Lower lobe of right lung (tissue), 2 donors: Measurements from ENCODE around the gene BPIFB4. TPM values are rescaled to one million over a fixed set of nuclear protein-coding genes. Genes with fewer than 3 reads are reported as not detected.

Source experiments
- ATAC-seq, 2 donors: fragments of 200-7000 bp; cut with Tn5 transposase; one replicate each; pipeline ENCODE4 v1.9.1; 2020 to 2022; ENCODE audit warnings: mild to moderate bottlenecking in 2 of 2, moderate library complexity in 2 of 2
- DNase-seq: peaks from one replicate; pipeline ENCODE4 v3.0.0-alpha.2; 2020
- H3K27ac ChIP-seq: fragments of 200-600 bp; one replicate; pipeline ENCODE4 v1.8.0; 2022
- H3K27me3 ChIP-seq: fragments of 200-600 bp; one replicate; pipeline ENCODE4 v1.8.0; 2022; ENCODE audit warnings: low read depth
- H3K36me3 ChIP-seq: fragments of 200-600 bp; one replicate; pipeline ENCODE4 v1.8.0; 2022; ENCODE audit warnings: mild to moderate bottlenecking
- H3K4me1 ChIP-seq: fragments of 200-600 bp; one replicate; pipeline ENCODE4 v1.8.0; 2022
- H3K4me3 ChIP-seq: fragments of 200-600 bp; one replicate; pipeline ENCODE4 v1.8.0; 2022; ENCODE audit warnings: mild to moderate bottlenecking
- H3K9me3 ChIP-seq: fragments of 200-600 bp; one replicate; pipeline ENCODE4 v1.8.0; 2022
- CTCF ChIP-seq: fragments of 200-600 bp; IDR thresholded peaks from one replicate; pipeline ENCODE4 v1.8.0; 2022; ENCODE audit warnings: antibody characterized with exemption, mild to moderate bottlenecking
- intact Hi-C: fragments of 100-400 bp; cut with DNase I; formaldehyde crosslinking; loops from one replicate; pipeline ENCODE4 v1.11.0; 2022
- total RNA-seq: library from RNA; stranded (reverse); fragmentation: NEBNext Ultra II Directional; extraction: Animal tissue kit (Norgen Biotek cat#: 25700); gene quantifications from one replicate; pipeline ENCODE4 v1.2.1, GENCODE V29; 2021
- donor health status: DM: no; HTN: yes; CAD: no; lungs with severe emphysema.

The BPIFB4 gene
- total RNA-seq, 1 donor from 2014 or later = not detected

GRCh38 chr20:33053291-33054106, 25.9 kb upstream of the BPIFB4 start, which contains the start of gene BPIFB3:
Gene BPIFB3 (plus strand): TSS chr20:33053903. CDS start chr20:33055436, 1,533 bp downstream.
- H3K27ac ChIP-seq = no peak within 1 kb of the TSS
- no peaks in the 10 kb centered on the region for H3K4me1 ChIP-seq
- TF ChIP-seq CTCF = no peak
- H3K36me3 ChIP-seq = no peaks in the 10 kb centered on the region
- no peaks in the 10 kb centered on the region for H3K9me3 ChIP-seq
- no peak for ATAC-seq
- DNase-seq = no peak
- H3K4me3 ChIP-seq = no peak within 1 kb of the TSS
- intact Hi-C loops = no loop called here
- no peaks in the 10 kb centered on the region for H3K27me3 ChIP-seq

DNA sequence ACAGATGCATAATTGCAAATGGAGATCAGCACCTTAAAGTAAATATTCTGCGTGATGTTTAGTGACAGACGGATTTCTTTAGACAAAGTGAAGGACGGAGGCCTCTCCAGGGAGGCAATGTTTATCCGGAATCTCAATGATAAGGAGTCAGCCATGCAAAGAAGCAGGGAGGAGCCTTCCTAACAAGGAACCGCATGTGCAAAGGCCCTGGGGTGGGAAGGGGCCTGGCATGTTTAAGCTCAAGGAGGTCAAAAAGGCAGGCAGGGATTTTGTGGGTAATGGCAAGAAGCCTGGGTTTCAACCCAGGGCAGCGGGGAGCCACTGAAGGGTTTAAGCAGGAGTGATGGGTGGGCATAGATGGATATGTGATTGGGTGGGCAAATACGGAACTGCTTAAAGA, 25.1 kb upstream of the BPIFB4 start:
- Histone ChIP-seq H3K36me3 (no peaks in the 10 kb centered on the region), H3K4me1 (no peaks in the 10 kb centered on the region), H3K27ac (no peak overlapping the region), H3K4me3 (no peak overlapping the region), H3K27me3 (no peaks in the 10 kb centered on the region), H3K9me3 (no peaks in the 10 kb centered on the region)
- ATAC-seq (no peak), DNase-seq (no peak)
- intact Hi-C loops = no loop called here
- no peak for TF ChIP-seq CTCF

DNA sequence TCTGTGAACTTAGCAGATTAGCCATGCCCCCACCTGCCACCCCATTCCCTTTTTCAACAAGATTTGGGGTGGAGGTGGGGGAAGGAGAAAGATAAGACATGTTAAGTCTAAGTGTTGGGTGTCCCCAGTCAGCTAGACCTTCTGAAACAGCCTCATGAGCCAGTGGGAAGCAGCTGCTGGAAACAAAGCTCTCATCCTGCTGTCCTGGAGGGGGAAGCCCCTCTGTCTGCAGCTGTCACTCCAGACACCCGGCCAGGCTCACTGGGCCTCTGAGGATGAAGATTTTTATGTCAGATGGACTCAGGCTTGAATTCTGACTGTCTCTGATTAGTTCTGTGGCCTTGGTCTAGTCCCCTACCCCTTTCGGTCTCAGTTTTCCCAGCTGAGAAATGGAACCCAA, 24.7 kb upstream of the BPIFB4 start:
- TF ChIP-seq CTCF = no peak
- no peak for DNase-seq
- intact Hi-C loops = no loop called here
- no peak overlapping the region for H3K27ac ChIP-seq
- no peaks in the 10 kb centered on the region for H3K27me3 ChIP-seq
- H3K4me1 ChIP-seq = no peaks in the 10 kb centered on the region
- H3K36me3 ChIP-seq = no peaks in the 10 kb centered on the region
- H3K9me3 ChIP-seq = no peaks in the 10 kb centered on the region
- no peak for ATAC-seq
- no peak overlapping the region for H3K4me3 ChIP-seq

DNA sequence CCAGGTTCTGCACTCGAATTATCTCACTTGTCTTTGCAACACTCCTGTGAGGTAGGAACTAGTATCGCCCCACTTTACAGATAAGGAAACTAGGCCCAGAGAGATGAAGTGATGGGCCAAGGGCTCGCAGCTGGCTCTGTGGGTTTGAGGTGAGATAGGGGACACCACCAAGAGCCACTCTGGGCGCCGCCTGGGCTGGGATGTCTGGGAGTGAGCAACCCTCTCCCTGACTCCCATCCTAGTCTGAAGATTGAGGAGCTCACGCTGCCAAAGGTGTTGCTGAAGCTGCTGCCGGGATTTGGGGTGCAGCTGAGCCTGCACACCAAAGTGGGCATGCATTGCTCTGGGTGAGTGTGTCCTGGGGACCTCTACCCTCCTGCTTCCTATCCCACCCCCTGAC, 20.3 kb upstream of the BPIFB4 start:
- intact Hi-C loops = no loop called here
- Histone ChIP-seq H3K4me1 (no peaks in the 10 kb centered on the region), H3K27me3 (no peaks in the 10 kb centered on the region), H3K36me3 (no peaks in the 10 kb centered on the region), H3K27ac (no peak overlapping the region), H3K9me3 (no peaks in the 10 kb centered on the region), H3K4me3 (no peak overlapping the region)
- DNase-seq = no peak
- no peak for TF ChIP-seq CTCF
- ATAC-seq = no peak

GRCh38 chr20:33059741-33060390, 19.6 kb upstream of the BPIFB4 start:
- no peak overlapping the region for H3K4me3 ChIP-seq
- H3K27me3 ChIP-seq = no peaks in the 10 kb centered on the region
- ATAC-seq (no peak), DNase-seq (no peak)
- intact Hi-C loops = no loop called here
- no peak overlapping the region for H3K27ac ChIP-seq
- no peak for TF ChIP-seq CTCF
- H3K36me3 ChIP-seq = no peaks in the 10 kb centered on the region
- no peaks in the 10 kb centered on the region for H3K9me3 ChIP-seq
- H3K4me1 ChIP-seq = no peaks in the 10 kb centered on the region
